Type B pancreatic cell (in vitro differentiated cells): ENCODE data around the gene RAPGEF1. TPM values are rescaled to one million over a fixed set of nuclear protein-coding genes. Genes with fewer than 3 reads are reported as not detected.

ENCODE experiments used
- DNase-seq: peaks from one replicate; pipeline ENCODE4 v3.0.0; 2021; ENCODE audit warnings: mixed read lengths; ENCODE audit not compliant: unreplicated experiment; ENCODE audit errors: extremely low spot score
- H3K27ac Mint-ChIP-seq: 2 replicates; pipeline ENCODE4 v1.8.0; 2021; ENCODE audit warnings: mild to moderate bottlenecking, mixed read lengths
- H3K27me3 Mint-ChIP-seq: 2 replicates; pipeline ENCODE4 v1.8.0; 2021; ENCODE audit warnings: mixed read lengths
- H3K36me3 Mint-ChIP-seq: 2 replicates; pipeline ENCODE4 v1.8.0; 2021; ENCODE audit warnings: mixed read lengths
- H3K4me1 Mint-ChIP-seq: one replicate; pipeline ENCODE4 v1.8.0; 2021; ENCODE audit warnings: mixed read lengths; ENCODE audit not compliant: unreplicated experiment
- H3K4me3 Mint-ChIP-seq: 2 replicates; pipeline ENCODE4 v1.8.0; 2021; ENCODE audit warnings: mild to moderate bottlenecking, mixed read lengths
- H3K9me3 Mint-ChIP-seq: 2 replicates; pipeline ENCODE4 v1.8.0; 2021; ENCODE audit warnings: mixed read lengths
- total RNA-seq: library from RNA; stranded (reverse); gene quantifications from 2 replicates; pipeline ENCODE4 v1.2.1, GENCODE V29; 2021; ENCODE audit warnings: low replicate concordance
- TF ChIP-seq, protein P1 (sequence below): fragments of 200-600 bp; sonication (generic); conservative IDR thresholded peaks from 2 replicates; pipeline ENCODE4 v1.5.0; 2021; ENCODE audit warnings: antibody characterized with exemption, mild to moderate bottlenecking

The RAPGEF1 gene
- total RNA-seq, 1 donor from 2014 or later = 45.9 TPM

DNA sequence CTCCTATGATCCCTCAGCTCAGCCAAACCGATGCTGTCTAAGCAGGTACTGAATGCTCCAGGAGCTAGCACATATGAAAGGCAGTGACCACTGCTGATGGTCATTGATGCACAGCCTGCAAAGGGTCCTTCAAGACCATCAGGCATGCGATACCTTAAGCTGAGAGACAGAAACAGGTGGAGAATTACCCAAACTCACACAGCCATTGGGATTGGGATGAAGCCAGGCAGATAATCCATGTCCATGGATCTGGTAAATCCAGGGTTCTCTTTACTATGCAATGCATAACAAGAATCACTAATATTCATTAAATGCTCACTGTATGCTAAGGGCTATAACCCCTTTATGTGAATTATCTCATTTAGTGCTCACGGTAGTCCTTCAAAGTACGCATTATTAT lies 36.2 kb downstream of the RAPGEF1 start:
- no peak for DNase-seq
- Mint-ChIP-seq H3K4me1 (peaks cover 37% of the 10 kb centered on the region), H3K9me3 (no peaks in the 10 kb centered on the region), H3K27ac (no peak overlapping the region), H3K27me3 (no peaks in the 10 kb centered on the region), H3K36me3 (peaks cover 4% of the 10 kb centered on the region), H3K4me3 (no peak overlapping the region)
- TF ChIP-seq, protein P1, sequence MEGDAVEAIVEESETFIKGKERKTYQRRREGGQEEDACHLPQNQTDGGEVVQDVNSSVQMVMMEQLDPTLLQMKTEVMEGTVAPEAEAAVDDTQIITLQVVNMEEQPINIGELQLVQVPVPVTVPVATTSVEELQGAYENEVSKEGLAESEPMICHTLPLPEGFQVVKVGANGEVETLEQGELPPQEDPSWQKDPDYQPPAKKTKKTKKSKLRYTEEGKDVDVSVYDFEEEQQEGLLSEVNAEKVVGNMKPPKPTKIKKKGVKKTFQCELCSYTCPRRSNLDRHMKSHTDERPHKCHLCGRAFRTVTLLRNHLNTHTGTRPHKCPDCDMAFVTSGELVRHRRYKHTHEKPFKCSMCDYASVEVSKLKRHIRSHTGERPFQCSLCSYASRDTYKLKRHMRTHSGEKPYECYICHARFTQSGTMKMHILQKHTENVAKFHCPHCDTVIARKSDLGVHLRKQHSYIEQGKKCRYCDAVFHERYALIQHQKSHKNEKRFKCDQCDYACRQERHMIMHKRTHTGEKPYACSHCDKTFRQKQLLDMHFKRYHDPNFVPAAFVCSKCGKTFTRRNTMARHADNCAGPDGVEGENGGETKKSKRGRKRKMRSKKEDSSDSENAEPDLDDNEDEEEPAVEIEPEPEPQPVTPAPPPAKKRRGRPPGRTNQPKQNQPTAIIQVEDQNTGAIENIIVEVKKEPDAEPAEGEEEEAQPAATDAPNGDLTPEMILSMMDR = no peak

GRCh38 chr9:131702911-131703310 lies 37.0 kb downstream of the RAPGEF1 start:
- H3K36me3 Mint-ChIP-seq = peaks cover 4% of the 10 kb centered on the region
- no peaks in the 10 kb centered on the region for H3K27me3 Mint-ChIP-seq
- DNase-seq = no peak
- H3K4me3 Mint-ChIP-seq = no peak overlapping the region
- TF ChIP-seq, protein P1 = no peak
- peaks cover 38% of the 10 kb centered on the region for H3K4me1 Mint-ChIP-seq
- H3K9me3 Mint-ChIP-seq = no peaks in the 10 kb centered on the region
- no peak overlapping the region for H3K27ac Mint-ChIP-seq

GRCh38 chr9:131701789-131702337 lies 38.0 kb downstream of the RAPGEF1 start:
- Mint-ChIP-seq H3K4me1 (peaks cover 42% of the 10 kb centered on the region), H3K4me3 (no peak overlapping the region), H3K36me3 (peaks cover 3% of the 10 kb centered on the region), H3K27me3 (no peaks in the 10 kb centered on the region), H3K9me3 (no peaks in the 10 kb centered on the region), H3K27ac (no peak overlapping the region)
- TF ChIP-seq, protein P1 = no peak
- no peak for DNase-seq

GRCh38 chr9:131701436-131701781 lies 38.5 kb downstream of the RAPGEF1 start:
- Mint-ChIP-seq H3K4me1 (peaks cover 42% of the 10 kb centered on the region), H3K9me3 (no peaks in the 10 kb centered on the region), H3K4me3 (no peak overlapping the region), H3K27me3 (no peaks in the 10 kb centered on the region), H3K36me3 (no peaks in the 10 kb centered on the region), H3K27ac (no peak overlapping the region)
- TF ChIP-seq, protein P1 = no peak
- DNase-seq = no peak

GRCh38 chr9:131700765-131701435 lies 39.0 kb downstream of the RAPGEF1 start:
- H3K27me3 Mint-ChIP-seq = no peaks in the 10 kb centered on the region
- DNase-seq = no peak
- H3K9me3 Mint-ChIP-seq = no peaks in the 10 kb centered on the region
- H3K4me3 Mint-ChIP-seq = no peak overlapping the region
- no peaks in the 10 kb centered on the region for H3K36me3 Mint-ChIP-seq
- peaks cover 42% of the 10 kb centered on the region for H3K4me1 Mint-ChIP-seq
- no peak overlapping the region for H3K27ac Mint-ChIP-seq
- TF ChIP-seq, protein P1 = no peak
